ENCODE results near the gene EIF4B. TPM values are rescaled to one million over a fixed set of nuclear protein-coding genes. Genes with fewer than 3 reads are reported as not detected.
"Not testable (repeated sequence)": the region's sequence is repeated elsewhere in the genome, so short reads cannot be mapped to it uniquely, and the experiment has no call there.

EIF4B gene
- total RNA-seq, 4 donors from 2014 or later, result 297 to 484 (median 401) TPM

GRCh38 chr12:53010955-53011354, 4.7 kb downstream of the EIF4B start:
- no peak for DNase-seq (ENCODE audit: low spot score in 2 of 2)
- peaks cover 0 to 68% (median 29%) of the 10 kb centered on the region in 4 donors for H3K4me1 ChIP-seq
- TF ChIP-seq, protein P1, sequence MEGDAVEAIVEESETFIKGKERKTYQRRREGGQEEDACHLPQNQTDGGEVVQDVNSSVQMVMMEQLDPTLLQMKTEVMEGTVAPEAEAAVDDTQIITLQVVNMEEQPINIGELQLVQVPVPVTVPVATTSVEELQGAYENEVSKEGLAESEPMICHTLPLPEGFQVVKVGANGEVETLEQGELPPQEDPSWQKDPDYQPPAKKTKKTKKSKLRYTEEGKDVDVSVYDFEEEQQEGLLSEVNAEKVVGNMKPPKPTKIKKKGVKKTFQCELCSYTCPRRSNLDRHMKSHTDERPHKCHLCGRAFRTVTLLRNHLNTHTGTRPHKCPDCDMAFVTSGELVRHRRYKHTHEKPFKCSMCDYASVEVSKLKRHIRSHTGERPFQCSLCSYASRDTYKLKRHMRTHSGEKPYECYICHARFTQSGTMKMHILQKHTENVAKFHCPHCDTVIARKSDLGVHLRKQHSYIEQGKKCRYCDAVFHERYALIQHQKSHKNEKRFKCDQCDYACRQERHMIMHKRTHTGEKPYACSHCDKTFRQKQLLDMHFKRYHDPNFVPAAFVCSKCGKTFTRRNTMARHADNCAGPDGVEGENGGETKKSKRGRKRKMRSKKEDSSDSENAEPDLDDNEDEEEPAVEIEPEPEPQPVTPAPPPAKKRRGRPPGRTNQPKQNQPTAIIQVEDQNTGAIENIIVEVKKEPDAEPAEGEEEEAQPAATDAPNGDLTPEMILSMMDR (IDR thresholded peaks at IDR 0.05), result no peak
- TF ChIP-seq POLR2A (IDR thresholded peaks at IDR 0.05) (no peak), EP300 (IDR thresholded peaks at IDR 0.05) (no peak)

DNA sequence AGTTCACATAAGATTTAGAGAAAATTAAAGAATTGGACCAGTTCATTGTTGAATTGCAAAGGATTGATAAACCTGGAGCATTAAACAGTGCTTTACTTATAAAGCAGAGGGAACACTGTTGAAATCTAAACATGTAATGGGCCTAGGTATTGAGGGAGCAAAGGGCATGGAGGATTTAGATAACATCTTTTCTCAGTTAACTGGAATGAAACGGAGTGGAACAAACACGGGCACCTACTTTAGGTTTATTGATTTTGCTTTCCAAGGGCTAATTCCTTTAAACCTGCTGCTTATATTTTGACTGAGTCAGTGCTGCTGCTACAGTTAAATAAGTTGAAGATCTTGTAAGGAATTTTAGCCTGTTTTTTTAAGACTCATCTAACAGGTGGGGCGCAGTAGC, 5.6 kb downstream of the EIF4B start:
- Histone ChIP-seq H3K4me1 (peaks cover 0 to 67% (median 29%) of the 10 kb centered on the region in 4 donors), H3K27me3 (no peaks in the 10 kb centered on the region), H3K27ac (no peak overlapping the region), H3K36me3 (peaks cover 0 to 24% (median 2%) of the 10 kb centered on the region in 3 donors), H3K4me3 (no peak overlapping the region), H3K9me3 (no peaks in the 10 kb centered on the region)
- TF ChIP-seq EP300 (IDR thresholded peaks at IDR 0.05) (no peak), POLR2A (IDR thresholded peaks at IDR 0.05) (no peak)
- TF ChIP-seq, protein P1 (IDR thresholded peaks at IDR 0.05), result no peak
- WGBS, 2 donors, result 78 to 87% methylated on average over 3 of the region's 3 CpGs
- DNase-seq (ENCODE audit: low spot score in 2 of 2), result no peak

More at GRCh38 chr12:53010955-53011354, 4.7 kb downstream of the EIF4B start:
- WGBS, 2 donors, result 80 to 89% methylated on average over 2 of the region's 2 CpGs
- H3K27me3 ChIP-seq, result no peaks in the 10 kb centered on the region
- peaks cover 0 to 15% (median 0%) of the 10 kb centered on the region in 3 donors for H3K36me3 ChIP-seq
- no peak overlapping the region for H3K27ac ChIP-seq
- no peaks in the 10 kb centered on the region for H3K9me3 ChIP-seq
- no peak overlapping the region for H3K4me3 ChIP-seq

DNA sequence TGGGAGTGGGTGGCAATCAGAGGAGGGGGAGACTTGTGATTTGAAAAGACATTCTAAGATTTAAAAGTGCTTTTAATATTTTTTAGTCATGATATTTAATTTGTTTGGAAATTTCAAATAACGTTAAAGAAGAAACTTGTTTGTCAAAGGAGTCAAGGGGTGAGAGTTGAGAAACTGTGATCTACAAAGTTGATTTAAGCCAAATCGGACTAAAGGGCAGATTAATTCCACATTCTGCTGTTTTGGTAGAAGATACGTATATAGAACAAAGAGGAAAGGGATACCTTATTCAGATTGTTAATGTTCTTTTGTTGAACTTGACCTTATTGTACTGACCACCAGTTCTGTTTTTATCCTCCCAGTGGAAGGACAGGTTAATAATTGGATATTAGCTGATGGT, 6.7 kb downstream of the EIF4B start:
- Histone ChIP-seq H3K27me3 (no peaks in the 10 kb centered on the region), H3K4me1 (peaks cover 0 to 57% (median 22%) of the 10 kb centered on the region in 4 donors), H3K9me3 (no peaks in the 10 kb centered on the region), H3K27ac (no peak overlapping the region), H3K36me3 (peaks cover 0 to 35% (median 3%) of the 10 kb centered on the region in 3 donors), H3K4me3 (no peak overlapping the region)
- WGBS, 2 donors, result 66% methylated on average over 3 of the region's 3 CpGs
- DNase-seq (ENCODE audit: low spot score in 2 of 2), result no peak
- TF ChIP-seq, protein P1 (IDR thresholded peaks at IDR 0.05), result no peak
- TF ChIP-seq EP300 (IDR thresholded peaks at IDR 0.05) (no peak), POLR2A (IDR thresholded peaks at IDR 0.05) (no peak)

- TF ChIP-seq, protein P1 (IDR thresholded peaks at IDR 0.05), result no peak
- TF ChIP-seq EP300 (IDR thresholded peaks at IDR 0.05) (no peak), POLR2A (IDR thresholded peaks at IDR 0.05) (no peak)
- H3K36me3 ChIP-seq, result peaks cover 0 to 53% (median 13%) of the 10 kb centered on the region in 3 donors
- no peak overlapping the region for H3K4me3 ChIP-seq
- H3K4me1 ChIP-seq, result peaks cover 0 to 39% (median 9%) of the 10 kb centered on the region in 4 donors
- no peak for DNase-seq (ENCODE audit: low spot score in 2 of 2)
- WGBS, 2 donors, result 81 to 82% methylated on average over 2 of the region's 2 CpGs
- H3K27ac ChIP-seq, result no peak overlapping the region
- no peaks in the 10 kb centered on the region for H3K27me3 ChIP-seq
- H3K9me3 ChIP-seq, result no peaks in the 10 kb centered on the region
Observed at GRCh38 chr12:53014709-53015108, 8.5 kb downstream of the EIF4B start.

DNA sequence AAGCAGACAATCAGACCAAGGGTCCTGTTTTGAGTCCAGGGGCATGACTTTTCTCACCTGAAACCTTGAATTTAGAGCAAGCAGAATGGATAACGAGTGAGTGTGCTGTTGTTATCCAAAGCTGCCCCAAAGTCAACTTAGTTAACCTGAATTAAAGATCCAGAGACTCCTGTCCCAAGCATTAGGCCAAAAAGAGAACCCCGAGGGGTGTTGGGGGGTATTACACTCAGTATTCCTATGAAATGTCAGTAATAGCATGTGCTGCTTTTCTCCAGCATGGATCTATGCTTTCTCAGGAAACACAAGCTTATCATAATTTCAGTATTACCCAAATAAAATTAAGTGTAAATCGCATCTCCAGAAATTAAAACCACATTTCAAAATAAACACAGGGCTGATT, 19.0 kb downstream of the EIF4B start:
- no peak overlapping the region for H3K4me3 ChIP-seq
- WGBS, 2 donors, result 86 to 89% methylated on average over 3 of the region's 3 CpGs
- H3K36me3 ChIP-seq, result peaks cover 4 to 95% (median 34%) of the 10 kb centered on the region in 3 donors

DNA sequence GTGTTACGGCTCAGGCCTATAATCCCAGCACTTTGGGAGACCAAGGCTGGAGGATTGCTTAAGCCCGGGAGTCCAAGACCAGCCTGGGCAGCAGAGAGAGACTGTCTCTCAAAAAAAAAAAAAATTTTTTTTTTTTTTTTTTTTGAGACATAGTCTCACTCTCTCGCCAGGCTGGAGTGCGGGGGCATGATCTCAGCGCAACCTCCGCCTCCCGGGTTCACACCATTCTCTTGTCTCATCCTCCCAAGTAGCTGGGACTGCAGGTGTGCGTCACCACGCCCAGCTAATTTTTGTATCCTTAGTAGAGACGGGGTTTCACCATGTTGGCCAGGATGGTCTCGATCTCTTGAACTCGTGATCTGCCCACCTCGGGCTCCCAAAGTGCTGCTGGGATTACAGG, 20.8 kb downstream of the EIF4B start:
- H3K27ac ChIP-seq, result not testable (repeated sequence)
- WGBS, 2 donors, result 85 to 89% methylated on average over 8 to 13 of the region's 13 CpGs
- peaks cover 4 to 94% (median 46%) of the 10 kb centered on the region in 3 donors for H3K36me3 ChIP-seq

More for the DNA sequence above, 19.0 kb downstream of the EIF4B start:
- no peaks in the 10 kb centered on the region for H3K4me1 ChIP-seq
- no peak for DNase-seq (ENCODE audit: low spot score in 2 of 2)
- no peak overlapping the region for H3K27ac ChIP-seq
- TF ChIP-seq EP300 (IDR thresholded peaks at IDR 0.05) (no peak), POLR2A (IDR thresholded peaks at IDR 0.05) (no peak)
- TF ChIP-seq, protein P1 (IDR thresholded peaks at IDR 0.05), result no peak
- H3K27me3 ChIP-seq, result no peaks in the 10 kb centered on the region
- H3K9me3 ChIP-seq, result no peaks in the 10 kb centered on the region

More for the DNA sequence above, 20.8 kb downstream of the EIF4B start:
- H3K9me3 ChIP-seq; H3K4me3 ChIP-seq; H3K27me3 ChIP-seq; H3K4me1 ChIP-seq; DNase-seq (ENCODE audit: low spot score in 2 of 2): not testable (repeated sequence)

Measured in tibial nerve (tissue), 4 donors.